Activated CD4-positive, alpha-beta T cell treated with anti-CD3 and anti-CD28 coated beads, Interleukin-2, amount 50 U/mL, for 16 hours (primary cell): ENCODE data around the gene ASIP.
"Not testable (repeated sequence)": the region's sequence is repeated elsewhere in the genome, so short reads cannot be mapped to it uniquely, and the experiment has no call there.

Source experiments
- DNase-seq: peaks from one replicate; pipeline ENCODE4 v3.0.0-alpha.2; 2020

ASIP gene

DNA sequence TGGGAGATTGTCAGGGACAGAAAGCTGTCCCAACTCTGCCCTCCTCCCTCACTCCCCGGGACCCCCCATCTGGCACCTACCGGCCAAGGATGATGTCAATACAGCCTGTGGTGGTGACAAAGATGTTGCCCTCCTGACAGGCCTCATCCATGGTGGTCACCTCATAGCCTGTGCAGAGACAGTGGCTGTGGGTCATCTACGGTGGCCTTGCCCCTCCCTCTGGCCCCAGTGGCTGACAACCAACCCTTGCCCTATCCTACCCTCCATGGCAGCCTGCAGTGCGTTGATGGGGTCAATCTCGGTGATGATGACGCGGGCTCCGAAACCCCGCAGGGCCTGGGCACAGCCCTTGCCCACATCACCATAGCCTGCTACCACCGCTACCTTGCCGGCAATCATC lies 49.2 kb downstream of the ASIP start:
- no peak for DNase-seq

GRCh38 chr20:34292496-34292895 lies 51.3 kb downstream of the ASIP start:
- no peak for DNase-seq

DNA sequence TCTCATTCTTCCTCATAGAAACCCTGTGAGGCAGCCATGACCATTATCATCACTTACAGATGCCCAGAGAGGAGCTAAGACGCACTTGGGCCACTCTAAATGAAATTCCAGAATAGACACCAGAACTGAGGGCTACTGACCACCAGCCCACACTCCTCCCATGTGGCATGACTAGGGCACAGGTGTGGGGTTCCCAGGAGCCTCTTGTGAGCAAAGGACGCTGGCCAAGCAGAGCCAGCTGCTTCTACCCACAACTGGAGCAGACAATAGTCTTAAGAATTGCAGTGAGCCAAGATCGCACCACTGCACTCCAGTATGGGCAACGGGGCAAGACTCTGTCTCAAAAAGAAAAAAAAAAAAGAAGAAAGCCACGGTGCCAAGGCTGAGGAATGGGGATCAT lies 51.9 kb downstream of the ASIP start:
- no peak for DNase-seq

DNA sequence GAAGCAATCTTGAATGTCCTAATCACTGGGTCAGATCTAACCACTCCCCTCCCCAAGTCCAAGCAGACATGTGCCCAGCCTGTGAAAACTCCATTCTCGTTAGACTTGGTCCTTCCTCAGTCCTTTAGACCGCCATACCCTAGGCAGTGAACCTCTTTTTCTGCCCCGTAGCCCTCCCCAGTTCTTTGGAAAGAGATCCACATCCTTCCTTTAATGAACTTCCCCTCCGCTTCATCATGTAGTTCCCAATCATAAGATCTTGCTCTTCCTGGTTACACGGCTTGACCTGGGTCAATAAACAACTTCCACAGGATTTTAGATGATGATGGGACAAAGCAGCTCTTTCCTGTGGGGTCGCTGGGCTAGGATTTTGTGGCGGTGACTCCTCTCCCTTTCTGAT lies 52.4 kb downstream of the ASIP start:
- DNase-seq = no peak

- no peak for DNase-seq
Observed at GRCh38 chr20:34294563-34294962, 53.3 kb downstream of the ASIP start.

- no peak for DNase-seq
Observed at GRCh38 chr20:34295284-34295683, 54.1 kb downstream of the ASIP start.

DNA sequence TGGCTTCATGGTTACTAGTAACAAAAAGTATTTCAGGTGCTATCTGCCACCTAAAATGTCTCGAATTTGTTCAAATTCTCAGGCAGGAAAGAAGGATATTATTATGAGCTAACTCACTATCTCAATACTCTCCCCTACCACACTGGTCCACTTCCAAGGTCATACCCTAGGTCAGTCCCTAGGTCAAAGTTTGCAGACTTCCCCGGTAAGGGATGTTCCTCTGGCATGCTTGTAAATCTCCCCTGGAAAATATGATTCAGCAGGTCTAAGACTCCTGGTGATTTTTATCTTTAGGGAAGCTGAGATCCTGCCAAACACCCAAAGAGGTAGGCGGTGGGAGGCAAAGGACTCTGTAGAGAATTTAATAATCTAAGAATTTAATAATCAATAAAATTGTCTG lies 55.2 kb downstream of the ASIP start:
- DNase-seq = no peak

DNA sequence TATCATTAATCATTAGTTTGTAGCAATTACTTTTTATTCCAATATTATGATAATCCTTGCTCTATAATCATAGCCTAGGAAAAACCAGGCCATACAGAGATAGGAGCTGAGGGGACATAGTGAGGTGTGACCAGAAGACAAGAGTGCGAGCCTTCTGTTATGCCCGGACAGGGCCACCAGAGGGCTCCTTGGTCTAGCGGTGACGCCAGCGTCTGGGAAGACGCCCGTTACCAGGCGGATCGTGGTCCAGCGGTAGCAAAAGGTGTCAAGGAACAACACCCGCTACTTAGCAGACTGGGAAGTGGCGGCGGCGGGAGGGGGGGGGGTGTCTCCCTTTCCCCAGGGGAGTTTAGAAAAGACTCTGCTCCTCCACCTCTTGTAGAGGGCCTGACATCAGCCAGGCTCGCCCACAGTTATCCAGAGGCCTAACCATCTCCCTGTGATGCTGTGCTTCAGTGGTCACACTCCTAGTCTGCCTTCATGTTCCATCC lies 57.1 kb downstream of the ASIP start:
- not testable (repeated sequence) for DNase-seq

- no peak for DNase-seq
Observed at GRCh38 chr20:34299556-34300255, 58.5 kb downstream of the ASIP start.

DNA sequence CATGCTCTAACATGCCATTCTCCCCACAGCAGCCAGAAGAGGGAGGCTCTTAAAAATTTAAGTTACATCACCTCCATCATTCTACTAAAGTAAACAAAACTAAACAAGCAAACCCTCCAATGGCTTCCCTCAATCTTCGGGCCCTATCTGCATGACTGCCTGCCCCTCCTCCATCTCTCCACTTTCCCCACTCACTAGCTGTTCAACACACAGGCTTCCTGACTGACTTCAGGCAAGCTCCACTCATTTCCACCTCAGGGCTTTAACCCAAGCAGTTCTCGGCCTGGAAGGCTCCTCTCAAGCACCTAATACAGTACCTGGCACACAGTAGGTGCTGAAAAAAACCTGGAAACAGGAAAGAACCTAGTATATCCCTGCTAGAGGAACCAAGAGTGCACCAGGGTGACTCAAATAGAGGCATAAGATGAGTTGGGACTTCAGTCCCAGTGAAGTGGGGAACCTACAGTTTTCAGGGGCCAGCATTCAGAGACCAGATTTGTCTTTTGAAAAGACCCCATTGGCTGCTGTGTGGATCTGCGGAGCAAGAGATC lies 59.1 kb downstream of the ASIP start:
- no peak for DNase-seq

DNA sequence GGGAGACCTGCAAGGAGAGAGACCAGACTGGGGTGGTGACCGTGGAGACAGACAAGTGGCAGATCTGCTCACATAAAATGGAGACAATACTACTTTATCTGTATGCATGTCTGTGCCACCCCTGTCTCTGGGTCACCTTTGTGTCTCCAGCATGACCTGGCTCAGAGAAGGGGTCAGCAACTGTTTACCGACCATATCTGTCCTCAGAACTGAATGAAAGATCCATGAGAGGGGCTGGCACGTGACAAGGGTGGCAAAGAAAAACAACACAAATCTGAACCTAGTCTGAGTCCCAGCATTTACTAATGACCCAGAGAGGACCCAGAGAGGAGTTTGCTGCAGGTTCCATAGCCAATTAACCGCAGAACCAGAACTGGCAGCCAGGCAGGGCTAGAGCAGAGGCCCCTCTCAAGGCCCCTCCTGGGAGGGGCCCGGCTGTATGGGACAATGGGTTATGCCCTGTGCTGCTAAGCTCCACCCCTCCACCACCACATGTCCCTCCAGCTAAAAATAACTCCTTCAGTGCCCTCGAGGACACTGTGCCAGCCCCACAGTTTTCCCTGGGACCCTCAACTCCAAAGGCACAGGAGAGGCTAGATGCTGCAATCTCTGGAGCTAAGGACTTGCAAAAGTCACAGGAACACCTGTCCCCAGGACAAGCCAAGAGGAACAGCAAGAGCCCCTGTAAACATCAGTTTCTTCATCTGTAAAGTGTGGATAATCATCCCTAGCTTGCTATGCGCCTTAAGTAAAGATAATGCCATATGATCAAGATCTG lies 59.8 kb downstream of the ASIP start:
- DNase-seq = no peak

GRCh38 chr20:34301587-34302311 lies 60.5 kb downstream of the ASIP start:
- DNase-seq = no peak

- no peak for DNase-seq
Observed at GRCh38 chr20:34302312-34302722, 61.1 kb downstream of the ASIP start.

GRCh38 chr20:34302723-34303533 lies 61.7 kb downstream of the ASIP start, which contains the start of gene AHCY:
AHCY (minus strand) TSS chr20:34303355; CDS start chr20:34303270, 85 bp downstream.
- peak; percentile 97 for DNase-seq

DNA sequence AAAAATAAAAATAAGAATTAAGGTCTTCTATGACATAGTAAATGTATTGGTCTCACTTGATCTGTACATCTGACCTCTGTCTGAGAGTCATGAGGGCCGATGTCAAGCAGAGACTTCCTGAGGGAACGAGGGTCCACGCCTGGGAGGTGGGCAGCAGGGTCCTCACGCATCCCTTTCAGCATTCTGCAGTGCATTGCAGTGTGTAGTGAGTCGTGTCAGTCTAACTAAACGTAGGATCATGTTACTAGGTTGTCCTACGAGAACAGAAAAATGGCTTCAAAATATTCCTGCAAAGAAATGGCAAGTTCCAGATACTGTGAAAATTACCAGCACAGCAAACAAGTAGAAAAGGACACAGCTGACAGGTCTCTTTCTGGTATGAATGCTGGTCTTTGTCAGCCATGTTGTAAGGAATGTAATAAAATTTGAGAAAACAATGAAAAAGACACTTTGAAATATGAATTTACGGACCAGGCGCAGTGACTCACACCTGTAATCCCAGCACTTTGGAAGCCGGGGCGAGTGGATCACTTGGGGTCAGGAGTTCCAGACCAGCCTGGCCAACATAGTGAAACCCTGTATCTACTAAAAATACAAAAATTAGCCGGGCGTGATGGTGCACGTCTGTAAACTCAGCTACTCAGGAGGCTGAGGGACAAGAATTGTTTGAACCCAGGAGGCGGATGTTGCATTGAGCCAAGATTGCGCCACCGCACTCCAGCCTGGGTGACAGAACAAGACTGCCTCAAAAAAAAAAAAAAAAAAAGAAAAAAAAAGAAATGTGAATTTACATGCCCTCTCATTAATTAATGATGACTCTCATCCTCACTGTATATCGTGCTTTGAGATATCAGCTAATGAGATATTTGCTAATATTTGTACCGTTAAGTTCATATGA lies 64.4 kb downstream of the ASIP start:
- DNase-seq = no peak

DNA sequence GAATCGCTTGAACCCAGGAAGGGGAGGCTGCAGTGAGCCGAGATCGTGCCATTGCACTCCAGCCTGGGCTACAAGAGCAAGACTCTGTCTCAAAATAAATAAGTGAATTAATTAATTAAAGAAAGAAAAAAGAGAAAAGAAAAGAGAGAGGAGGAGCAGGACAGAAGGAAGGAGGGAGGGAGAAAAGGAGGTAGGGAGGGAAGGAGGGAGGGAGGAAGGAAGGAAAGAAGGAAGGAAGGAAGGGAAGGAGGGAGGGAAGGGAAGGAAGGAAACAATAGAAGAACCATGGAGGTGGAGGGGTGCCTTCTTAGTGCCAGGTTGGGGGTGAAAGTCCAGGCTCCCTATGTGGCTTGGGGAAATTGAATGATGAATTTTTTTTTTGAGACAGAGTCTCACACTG lies 68.5 kb downstream of the ASIP start:
- no peak for DNase-seq

- no peak for DNase-seq
Observed at GRCh38 chr20:34310481-34311117, 69.4 kb downstream of the ASIP start.

DNA sequence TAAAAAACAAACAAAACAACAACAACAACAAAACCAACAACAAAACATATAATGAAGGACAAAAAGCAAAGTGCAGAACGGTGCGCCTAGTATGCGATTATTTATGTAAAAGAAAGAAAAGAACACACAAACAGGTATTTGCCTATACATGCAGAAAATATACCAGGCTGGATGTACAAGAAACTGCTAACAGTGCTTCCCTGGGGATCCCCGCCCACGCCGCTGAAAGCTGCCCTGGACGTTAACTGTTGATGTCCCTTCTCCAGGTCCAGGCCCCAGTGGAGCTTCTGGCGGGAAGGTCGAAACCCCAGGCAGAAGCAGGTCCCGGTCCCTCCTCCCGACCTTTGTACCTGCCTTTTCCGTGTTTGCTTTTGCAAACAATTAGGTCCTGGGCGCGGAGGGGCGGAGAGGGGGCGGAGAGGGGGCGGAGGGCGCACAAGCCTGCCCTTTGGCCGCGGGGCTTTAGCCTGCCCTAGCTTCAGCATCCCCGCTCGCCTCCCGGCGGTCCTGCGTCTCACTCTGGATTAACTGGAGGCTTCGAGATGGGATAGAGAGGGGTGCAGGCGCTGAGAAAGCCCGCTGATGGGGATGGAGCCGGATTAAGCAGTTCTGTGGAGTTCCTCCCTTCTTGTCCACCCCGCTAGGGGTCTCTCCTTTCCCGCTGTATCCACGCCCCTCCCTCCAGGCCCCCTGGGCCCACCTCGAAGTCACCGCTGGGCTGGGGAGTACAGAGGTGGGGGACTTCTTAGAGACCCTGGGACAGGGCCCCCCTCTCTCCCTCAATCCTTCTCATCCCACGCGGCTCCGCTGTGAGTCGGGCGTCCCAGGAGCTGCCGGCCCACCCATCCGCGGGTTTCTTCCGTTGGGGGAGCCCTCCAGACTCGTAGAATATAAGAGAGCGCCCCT lies 70.1 kb downstream of the ASIP start:
- no peak for DNase-seq

GRCh38 chr20:34312024-34312460 lies 70.8 kb downstream of the ASIP start:
- no peak for DNase-seq
